Panc1 (cell line): ENCODE results near the gene FADD.

Source experiments
- POLR2AphosphoS5 ChIP-seq: IDR thresholded peaks from 2 replicates; pipeline ENCODE4 v1.6.1; 2012; ENCODE audit warnings: mild to moderate bottlenecking, low read depth, low read length, moderate library complexity
- SIN3A ChIP-seq: IDR thresholded peaks from 2 replicates; pipeline ENCODE4 v1.6.1; 2012; ENCODE audit warnings: low read depth, mild to moderate bottlenecking, low read length, moderate library complexity, borderline replicate concordance; ENCODE audit not compliant: insufficient read depth
- TCF7L2 ChIP-seq: IDR thresholded peaks from 2 replicates; pipeline ENCODE4 v1.6.1; 2011; ENCODE audit warnings: mild to moderate bottlenecking, low read depth, low read length, inconsistent platforms
- TF ChIP-seq, protein P1 (sequence below): fragments of 450-650 bp; IDR thresholded peaks from 2 replicates; pipeline ENCODE4 v1.5.1; 2017; ENCODE audit warnings: mild to moderate bottlenecking
- TF ChIP-seq, protein P2 (sequence below), 2 experiments: IDR thresholded peaks; 2 replicates each; pipeline ENCODE4 v1.6.1; 2011 to 2012; ENCODE audit warnings: low read depth in 2 of 2, control low read depth in 1 of 2, low read length in 1 of 2, mild to moderate bottlenecking in 1 of 2, moderate library complexity in 1 of 2; ENCODE audit not compliant: insufficient read depth in 1 of 2

DNA sequence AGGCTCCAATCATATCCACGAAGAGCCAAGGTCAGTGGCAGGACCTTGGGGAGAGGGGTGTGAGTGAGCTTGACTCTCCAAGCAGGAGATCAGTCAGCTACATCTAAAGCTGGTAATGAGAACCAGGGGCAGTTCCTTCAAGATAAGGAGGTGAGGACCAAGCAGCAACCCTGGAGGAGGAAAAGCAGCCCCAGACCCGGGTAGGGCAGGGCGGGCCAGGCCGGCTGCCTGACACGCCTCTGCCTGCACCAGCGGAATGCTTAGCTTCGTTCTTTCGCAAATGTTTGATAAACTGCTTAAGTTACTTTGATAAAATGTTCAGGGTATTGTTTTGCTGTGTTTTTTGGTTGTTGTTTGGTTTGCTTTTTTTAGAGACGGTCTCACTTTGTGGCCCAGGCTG lies 18.7 kb upstream of the FADD start:
- TF ChIP-seq, protein P1, sequence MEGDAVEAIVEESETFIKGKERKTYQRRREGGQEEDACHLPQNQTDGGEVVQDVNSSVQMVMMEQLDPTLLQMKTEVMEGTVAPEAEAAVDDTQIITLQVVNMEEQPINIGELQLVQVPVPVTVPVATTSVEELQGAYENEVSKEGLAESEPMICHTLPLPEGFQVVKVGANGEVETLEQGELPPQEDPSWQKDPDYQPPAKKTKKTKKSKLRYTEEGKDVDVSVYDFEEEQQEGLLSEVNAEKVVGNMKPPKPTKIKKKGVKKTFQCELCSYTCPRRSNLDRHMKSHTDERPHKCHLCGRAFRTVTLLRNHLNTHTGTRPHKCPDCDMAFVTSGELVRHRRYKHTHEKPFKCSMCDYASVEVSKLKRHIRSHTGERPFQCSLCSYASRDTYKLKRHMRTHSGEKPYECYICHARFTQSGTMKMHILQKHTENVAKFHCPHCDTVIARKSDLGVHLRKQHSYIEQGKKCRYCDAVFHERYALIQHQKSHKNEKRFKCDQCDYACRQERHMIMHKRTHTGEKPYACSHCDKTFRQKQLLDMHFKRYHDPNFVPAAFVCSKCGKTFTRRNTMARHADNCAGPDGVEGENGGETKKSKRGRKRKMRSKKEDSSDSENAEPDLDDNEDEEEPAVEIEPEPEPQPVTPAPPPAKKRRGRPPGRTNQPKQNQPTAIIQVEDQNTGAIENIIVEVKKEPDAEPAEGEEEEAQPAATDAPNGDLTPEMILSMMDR = no peak
- no peak for TF ChIP-seq POLR2AphosphoS5
- TF ChIP-seq TCF7L2 = no peak
- TF ChIP-seq, protein P2, sequence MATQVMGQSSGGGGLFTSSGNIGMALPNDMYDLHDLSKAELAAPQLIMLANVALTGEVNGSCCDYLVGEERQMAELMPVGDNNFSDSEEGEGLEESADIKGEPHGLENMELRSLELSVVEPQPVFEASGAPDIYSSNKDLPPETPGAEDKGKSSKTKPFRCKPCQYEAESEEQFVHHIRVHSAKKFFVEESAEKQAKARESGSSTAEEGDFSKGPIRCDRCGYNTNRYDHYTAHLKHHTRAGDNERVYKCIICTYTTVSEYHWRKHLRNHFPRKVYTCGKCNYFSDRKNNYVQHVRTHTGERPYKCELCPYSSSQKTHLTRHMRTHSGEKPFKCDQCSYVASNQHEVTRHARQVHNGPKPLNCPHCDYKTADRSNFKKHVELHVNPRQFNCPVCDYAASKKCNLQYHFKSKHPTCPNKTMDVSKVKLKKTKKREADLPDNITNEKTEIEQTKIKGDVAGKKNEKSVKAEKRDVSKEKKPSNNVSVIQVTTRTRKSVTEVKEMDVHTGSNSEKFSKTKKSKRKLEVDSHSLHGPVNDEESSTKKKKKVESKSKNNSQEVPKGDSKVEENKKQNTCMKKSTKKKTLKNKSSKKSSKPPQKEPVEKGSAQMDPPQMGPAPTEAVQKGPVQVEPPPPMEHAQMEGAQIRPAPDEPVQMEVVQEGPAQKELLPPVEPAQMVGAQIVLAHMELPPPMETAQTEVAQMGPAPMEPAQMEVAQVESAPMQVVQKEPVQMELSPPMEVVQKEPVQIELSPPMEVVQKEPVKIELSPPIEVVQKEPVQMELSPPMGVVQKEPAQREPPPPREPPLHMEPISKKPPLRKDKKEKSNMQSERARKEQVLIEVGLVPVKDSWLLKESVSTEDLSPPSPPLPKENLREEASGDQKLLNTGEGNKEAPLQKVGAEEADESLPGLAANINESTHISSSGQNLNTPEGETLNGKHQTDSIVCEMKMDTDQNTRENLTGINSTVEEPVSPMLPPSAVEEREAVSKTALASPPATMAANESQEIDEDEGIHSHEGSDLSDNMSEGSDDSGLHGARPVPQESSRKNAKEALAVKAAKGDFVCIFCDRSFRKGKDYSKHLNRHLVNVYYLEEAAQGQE (IDR thresholded peaks at IDR 0.05; ENCODE audit: insufficient read depth in 1 of 2, low read depth in 2 of 2, low read length in 1 of 2) = no peak
- TF ChIP-seq SIN3A = no peak
